ENCODE data around the gene SCUBE2.

- TF ChIP-seq CTCF (conservative IDR thresholded peaks at IDR 0.05 in 1 of 2, IDR thresholded peaks at IDR 0.05 in 1 of 2; ENCODE audit: extremely low read depth in 1 of 2, insufficient read depth in 1 of 2, low read depth in 1 of 2, low read length in 2 of 2) (no peak), EZH2 (IDR thresholded peaks at IDR 0.05; ENCODE audit: borderline replicate concordance, low read length) (no peak)
These were observed 104.0 kb downstream of the SCUBE2 start for GRCh38 chr11:8987446-8987845.

Data from mammary epithelial cell (primary cell).